RPMI7951 (cell line): ENCODE data around the gene KRI1. TPM values are rescaled to one million over a fixed set of nuclear protein-coding genes. Genes with fewer than 3 reads are reported as not detected.
"Not testable (repeated sequence)": the region's sequence is repeated elsewhere in the genome, so short reads cannot be mapped to it uniquely, and the experiment has no call there.

Experiments
- DNase-seq: peaks from one replicate; pipeline ENCODE4 v3.0.0-alpha.2; 2012; ENCODE audit warnings: low read depth
- total RNA-seq: library from RNA; depleted of rRNA; stranded (reverse); fragments of >200 nt; shearing (Covaris generic); gene quantifications from 2 replicates; pipeline ENCODE4 v1.2.3, GENCODE V29; 2014

Gene KRI1
- total RNA-seq, 1 experiment from 2014 or later = 10.1 TPM

DNA sequence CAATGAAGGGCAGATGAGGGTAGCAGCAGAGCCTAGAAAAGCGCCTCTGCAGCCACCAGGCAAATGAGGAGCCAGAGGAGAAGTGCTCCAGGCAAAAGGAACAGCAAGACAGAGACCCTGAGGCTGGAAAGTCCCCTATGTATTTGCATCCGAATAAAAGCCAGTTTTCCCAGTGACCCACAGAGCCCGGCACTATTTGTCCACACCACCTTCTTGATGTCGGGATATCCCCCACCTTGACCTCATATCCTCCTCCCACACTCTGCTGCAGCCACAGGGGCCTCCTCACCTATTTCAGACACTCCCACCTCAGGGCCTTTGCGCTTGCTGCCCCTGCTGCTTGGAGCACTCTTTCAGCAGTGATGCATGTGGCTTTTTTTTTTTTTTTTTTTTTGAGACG lies 15.5 kb downstream of the KRI1 start:
- no peak for DNase-seq

- no peak for DNase-seq
These were observed 16.1 kb downstream of the KRI1 start for GRCh38 chr19:10549733-10550132.

DNA sequence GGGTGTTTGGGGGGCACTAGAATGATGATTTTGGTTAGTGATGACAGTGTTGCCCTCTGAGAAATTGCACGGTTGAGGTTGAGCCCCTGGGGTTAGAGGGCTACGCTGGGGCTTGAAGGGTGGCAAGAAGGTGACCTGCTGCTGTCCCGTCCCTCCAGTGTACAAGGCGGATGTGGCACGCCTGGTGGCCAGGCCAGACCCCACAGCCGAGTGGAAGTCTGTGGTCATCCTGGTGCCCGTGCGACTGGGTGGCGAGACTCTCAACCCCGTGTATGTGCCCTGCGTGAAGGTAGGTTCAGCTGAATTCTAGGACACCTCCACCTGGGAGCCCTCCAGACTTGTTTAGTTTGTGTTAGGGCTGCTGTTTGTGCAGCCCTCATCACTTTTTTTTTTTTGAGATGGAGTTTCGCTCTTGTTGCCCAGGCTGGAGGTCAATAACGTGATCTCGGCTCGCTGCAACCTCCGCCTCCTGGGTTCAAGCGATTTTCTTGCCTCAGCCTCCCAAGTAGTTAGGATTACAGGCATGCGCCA lies 17.0 kb downstream of the KRI1 start:
- no peak for DNase-seq

DNA sequence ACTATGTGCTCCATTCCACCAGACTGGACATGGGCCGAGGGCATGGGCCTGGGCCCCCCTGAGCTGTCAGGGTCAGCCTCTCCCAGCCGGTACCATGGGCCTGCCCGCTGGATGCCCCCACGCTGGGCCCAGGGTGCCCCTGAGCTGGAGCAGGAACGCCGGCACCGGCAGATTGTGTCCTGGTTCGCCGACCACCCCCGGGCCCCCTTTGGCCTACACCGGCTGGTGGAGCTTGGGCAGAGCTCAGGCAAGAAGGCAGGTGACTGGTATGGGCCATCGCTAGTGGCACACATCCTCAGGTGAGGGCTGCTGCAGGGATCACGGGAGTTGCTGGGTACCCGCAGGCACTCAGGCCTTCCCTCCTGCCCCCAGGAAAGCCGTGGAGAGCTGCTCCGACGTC lies 19.0 kb downstream of the KRI1 start:
- no peak for DNase-seq

DNA sequence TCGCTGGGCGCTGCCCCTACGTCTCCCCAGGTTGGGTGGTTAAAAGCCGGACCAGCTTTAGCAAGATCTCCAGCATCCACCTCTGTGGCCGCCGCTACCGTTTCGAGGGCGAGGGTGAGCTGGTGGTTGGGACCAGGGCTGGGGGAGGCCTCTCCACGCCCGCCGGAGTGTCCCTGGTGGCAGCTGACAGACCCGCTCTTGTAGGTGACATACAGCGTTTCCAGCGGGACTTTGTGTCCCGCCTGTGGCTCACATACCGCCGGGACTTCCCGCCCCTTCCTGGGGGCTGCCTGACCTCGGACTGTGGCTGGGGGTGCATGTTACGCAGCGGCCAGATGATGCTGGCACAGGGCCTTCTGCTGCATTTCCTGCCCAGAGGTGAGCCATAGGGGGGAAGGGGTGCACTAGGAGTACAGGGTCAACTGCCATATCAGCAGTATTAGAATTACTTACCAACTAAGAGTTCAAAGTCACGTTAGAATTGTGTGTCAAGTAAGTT lies 21.0 kb downstream of the KRI1 start:
- DNase-seq = no peak

- DNase-seq = no peak
These were observed 21.5 kb downstream of the KRI1 start for GRCh38 chr19:10544242-10544752.

DNA sequence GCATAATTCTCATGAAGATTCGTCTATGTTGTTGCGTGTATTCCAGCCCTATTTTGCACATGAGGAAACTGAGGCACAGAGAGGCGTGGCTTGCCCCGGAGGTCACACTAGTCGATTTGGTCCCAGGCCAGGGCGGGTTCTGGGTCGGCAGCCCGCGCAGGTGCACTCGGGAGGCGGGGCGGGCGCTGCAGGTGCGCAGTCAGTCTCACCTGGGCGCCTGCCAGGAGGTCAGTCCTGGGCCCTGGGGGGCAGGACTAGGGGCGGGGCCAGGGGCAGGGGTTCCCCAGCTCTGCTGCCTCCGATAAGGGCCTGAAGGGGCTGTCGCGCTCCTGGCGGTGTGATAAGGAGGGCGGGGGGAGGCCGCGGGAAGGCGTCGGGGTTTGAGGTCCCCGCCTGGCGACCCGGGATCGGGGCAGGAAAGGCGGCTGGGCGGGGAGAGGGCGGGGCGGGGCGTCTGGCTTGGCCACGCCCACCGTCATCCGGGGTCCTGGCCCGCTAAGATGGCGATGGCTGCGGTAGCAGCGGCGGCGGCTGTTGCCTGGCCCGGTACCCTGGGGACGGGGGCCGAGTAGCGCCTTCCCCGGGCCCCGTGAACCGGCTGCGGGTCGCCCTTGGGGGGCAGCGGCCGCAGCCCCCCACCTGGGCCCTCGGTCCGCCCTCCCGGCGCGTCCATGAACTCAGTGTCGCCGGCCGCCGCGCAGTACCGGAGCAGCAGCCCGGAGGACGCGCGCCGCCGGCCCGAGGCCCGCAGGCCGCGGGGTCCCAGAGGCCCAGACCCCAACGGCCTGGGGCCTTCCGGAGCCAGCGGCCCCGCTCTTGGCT lies 22.2 kb downstream of the KRI1 start, which contains the start of gene ATG4D:
Gene ATG4D, plus strand, starts transcription at position 485 of the 822 bp plus-strand sequence. Its CDS starts 187 bp downstream, at position 672.
- DNase-seq = peak; percentile 66

GRCh38 chr19:10543059-10543419 lies 22.8 kb downstream of the KRI1 start:
- no peak for DNase-seq

- not testable (repeated sequence) for DNase-seq
These were observed 26.8 kb downstream of the KRI1 start for GRCh38 chr19:10539016-10539415.

GRCh38 chr19:10538204-10538983 lies 27.4 kb downstream of the KRI1 start:
- no peak for DNase-seq

DNA sequence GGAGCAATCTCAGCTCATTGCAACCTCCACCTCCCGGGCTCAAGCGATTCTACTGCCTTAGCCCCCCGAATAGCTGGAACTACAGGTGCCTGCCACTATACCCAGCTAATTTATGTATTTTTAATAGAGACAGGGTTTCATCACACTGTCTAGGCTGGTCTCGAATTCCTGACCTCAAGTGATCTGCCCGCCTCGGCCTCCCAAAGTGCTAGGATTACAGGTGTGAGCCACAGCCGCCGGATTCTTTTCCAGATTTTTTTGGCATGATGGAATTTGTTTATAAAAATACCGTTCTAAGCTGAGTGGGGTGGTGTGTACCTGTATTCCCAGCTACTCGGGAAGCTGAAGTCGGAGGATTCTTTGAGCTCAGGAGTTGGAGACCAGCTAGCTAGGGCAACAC lies 28.1 kb downstream of the KRI1 start:
- DNase-seq = no peak

DNA sequence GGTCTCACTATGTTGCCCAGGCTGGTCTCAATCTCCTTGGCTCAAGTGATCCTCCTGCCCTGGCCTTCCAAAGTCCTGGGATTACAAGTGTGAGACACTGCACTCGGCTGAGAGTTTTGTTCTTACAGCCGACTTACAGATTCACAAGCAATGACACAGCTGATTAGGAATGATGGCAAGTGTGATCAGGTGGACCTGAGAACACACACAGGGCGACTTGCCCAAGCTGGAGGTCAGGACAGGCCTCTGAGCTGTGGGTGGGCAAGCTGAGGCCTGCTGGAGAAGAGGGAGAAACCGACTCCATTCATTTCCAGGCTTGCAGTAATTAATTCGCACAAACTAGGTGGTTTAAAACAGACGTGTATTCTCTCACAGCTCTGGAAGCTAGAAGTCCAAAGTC lies 30.2 kb downstream of the KRI1 start:
- DNase-seq = no peak

GRCh38 chr19:10533646-10534386 lies 32.0 kb downstream of the KRI1 start:
- no peak for DNase-seq

DNA sequence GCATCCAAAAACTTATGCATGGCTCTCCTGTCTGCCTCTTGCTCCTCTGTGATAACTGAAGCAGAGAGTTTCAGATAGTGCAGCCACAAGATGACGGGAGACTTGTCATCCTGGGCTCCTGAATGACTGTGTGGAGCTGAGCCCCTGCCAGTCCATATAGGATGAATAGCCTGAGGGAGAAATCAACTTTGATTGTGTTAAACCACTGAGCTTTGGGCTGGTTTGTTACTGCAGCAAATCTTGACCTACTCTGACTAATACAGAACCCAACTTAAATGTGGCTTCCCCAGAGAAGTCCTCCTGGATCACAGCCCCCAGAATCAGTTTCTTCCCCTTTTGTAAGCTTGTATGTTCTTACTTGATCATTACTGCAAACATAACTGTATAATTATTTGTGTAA lies 33.4 kb downstream of the KRI1 start:
- no peak for DNase-seq

DNA sequence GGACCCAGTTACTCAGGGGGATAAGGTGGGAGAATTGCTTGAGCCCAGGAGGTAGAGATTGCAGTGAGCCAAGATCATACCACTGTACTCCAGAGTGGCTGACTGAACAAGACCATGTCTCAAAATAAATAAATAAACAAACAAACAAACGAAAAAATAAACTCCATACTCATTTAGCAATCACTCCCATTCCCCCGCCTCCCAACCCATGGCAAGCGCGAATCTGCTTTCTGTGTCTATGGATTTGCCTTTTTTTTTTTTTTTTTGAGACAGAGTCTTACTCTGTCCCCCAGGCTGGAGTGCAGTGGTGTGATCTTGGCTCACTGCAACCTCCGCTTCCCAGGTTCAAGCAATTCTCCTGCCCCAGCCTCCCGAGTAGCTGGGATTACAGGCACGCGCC lies 38.9 kb downstream of the KRI1 start:
- DNase-seq = not testable (repeated sequence)

- DNase-seq = no peak
These were observed 40.2 kb downstream of the KRI1 start for GRCh38 chr19:10525636-10526035.

- no peak for DNase-seq
These were observed 42.6 kb downstream of the KRI1 start for GRCh38 chr19:10523135-10523636.

GRCh38 chr19:10521461-10522171 lies 44.2 kb downstream of the KRI1 start:
- no peak for DNase-seq

DNA sequence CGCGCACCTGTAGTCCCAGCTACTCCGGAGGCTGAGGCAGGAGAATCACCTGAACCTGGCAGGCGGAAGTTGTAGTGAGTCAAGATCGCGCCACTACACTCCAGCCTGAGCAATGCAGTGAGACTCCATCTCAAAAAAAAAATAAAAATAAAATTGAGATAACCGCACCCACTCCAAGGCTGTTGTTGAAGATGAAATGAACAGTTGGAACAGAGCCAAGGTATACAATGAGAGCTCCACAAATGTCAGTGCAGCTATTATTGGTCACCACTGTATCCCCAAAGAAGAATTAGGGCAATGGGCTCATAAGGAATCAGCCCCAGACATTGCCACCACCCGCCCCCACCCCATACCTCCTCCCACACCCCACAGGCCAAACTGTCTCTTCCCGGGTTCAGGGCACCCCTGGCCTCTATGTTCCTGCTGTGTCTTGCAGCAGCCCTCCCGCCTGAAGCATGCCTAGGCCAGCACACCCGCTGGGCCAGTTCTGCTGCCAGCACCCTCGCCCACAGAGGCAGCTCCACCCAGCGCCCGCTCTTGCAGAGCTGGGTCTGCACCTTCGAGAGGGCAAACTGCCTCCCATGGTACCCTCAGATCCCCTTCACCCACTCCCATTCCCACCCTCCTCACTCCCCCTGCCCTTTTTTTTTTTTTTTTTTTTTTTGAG lies 45.0 kb downstream of the KRI1 start:
- DNase-seq = no peak

DNA sequence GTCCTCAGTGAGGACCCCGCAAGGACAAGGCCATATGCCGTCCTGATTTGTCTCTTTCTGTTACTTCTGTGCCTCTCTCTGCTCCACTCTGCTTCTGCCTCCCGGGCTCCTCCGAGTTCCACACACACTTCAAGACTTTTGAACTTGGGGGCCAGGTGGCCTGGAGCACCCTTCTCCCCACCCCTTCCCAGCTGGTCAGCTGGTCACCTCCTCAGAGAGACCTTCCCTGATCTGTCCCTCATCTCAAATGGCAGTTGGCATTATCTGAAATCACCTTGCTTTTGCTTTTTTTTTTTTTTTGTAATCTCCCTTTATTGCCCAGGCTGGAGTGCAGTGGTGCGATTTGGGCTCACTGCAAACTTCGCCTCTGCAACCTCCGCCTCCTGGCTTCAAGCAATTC lies 46.4 kb downstream of the KRI1 start:
- DNase-seq = no peak
